Stimulated activated CD8-positive, alpha-beta memory T cell treated with anti-CD3 and anti-CD28 coated beads, Interleukin-2, amount 100 ng/mL, for 1 hour (primary cell): ENCODE measurements around the gene KCNIP4.
"Not testable (repeated sequence)": the region's sequence is repeated elsewhere in the genome, so short reads cannot be mapped to it uniquely, and the experiment has no call there.

Experiments
- DNase-seq, 2 donors: peaks; one replicate each; pipeline ENCODE4 v3.0.0-alpha.2; 2020; ENCODE audit warnings: low read depth in 2 of 2

Gene KCNIP4

DNA sequence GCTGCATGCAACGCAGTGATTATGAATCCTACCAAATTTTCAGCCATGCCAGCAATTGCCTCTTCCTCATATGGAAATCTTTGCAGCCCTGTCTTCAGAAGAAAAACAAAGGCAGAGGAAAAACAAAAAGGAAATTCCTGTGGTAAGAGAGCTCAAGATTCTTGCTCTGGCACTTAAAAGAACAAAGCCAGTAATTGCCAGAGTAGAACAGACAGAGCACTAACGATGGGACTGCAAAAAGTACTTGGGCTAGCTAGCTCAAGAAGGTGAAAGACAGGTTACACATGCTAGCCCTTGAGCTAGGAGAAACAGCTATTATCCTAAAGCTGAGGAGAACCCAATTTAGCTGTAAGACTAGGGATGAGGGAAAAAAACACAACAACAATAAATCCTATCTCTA lies 582.3 kb downstream of the KCNIP4 start:
- no peak for DNase-seq

DNA sequence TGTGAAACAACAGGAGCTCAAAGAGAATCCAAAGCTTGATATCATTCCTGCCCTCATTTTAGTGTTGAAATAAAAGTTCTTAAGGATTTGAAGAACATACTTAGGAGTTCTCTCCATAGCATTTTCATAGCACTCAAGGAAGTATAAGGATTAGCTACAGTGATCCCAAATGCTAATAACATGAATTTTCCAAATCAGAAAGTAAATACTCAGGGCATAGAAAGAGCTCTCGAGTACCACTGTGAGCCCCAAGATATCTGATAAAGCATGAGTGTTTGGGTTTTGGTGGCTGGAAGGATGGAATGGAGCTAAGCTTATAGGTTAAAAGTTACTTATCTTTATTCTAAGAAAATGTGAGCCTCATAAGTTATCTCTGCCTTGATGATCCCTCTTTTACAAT lies 584.9 kb downstream of the KCNIP4 start:
- DNase-seq: no peak

DNA sequence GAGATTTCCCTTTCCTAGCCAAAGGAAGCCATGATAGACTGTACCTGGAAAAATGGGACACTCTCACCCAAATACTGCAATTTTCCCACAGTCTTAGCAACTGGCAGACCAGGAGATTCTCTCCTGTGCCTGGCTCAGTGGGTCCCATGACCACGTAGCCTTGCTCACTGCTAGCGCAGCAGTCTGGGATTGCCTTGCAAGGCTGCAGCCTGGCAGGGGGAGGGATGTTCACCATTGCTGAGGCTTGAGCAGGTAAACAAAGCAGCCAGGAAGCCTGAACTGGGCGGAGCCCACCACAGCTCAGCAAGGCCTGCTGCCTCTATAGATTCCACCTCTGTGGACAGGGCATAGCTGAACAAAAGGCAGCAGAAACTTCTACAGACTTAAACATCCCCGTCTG lies 596.2 kb downstream of the KCNIP4 start:
- DNase-seq: not testable (repeated sequence)

DNA sequence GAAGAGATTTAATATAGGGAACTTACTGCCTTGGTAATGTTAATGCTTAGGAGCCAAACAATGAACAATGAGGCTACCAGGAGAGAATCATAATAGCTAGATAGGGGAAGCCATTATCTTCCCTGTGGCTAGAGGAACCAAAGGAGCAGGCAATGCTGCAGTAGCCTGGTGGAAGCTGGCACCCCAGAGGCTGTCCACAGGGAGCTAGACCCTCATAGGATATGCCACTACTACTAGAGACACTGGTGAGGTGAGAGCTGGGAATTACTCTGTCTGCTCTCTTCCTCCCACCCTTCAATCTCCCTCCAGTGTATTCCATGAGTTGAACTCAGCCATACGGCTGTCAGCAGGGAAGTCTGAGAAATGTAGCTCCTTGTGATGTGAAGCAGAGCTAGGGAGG lies 601.4 kb downstream of the KCNIP4 start:
- no peak for DNase-seq

DNA sequence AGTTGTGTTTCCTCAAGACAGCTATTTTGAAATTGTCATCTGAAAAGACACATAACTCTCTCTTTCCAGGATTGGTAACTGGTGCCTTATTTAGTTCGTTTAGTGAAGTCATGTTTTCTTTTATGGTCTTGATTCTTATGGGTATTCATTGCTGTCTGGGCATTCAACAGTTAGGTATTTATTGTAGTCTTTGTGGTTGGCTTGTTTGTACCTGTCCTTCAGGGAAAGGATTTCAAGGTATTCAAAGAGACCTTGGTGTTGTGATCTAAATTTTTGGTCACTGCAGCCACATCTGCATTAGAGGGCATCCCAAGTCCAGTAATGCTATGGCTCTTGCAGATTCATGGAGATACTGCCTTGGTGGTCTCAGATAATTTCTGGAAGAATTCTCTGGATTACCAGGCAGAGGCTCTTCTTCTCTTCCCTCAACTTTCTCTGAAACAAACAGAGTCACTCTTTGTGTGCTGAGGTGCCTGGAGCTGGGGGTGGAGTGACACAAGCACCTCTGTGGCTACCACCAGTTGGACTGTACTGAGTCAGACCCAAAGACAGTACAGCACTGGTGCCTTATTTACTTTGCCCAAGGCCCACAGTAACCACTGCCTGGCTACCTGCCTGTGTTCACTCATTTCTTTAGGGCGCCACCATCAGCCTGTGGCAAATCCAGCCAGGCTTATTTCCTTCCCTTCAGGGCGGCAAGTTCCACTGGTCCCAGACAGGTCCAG lies 620.4 kb downstream of the KCNIP4 start:
- DNase-seq: no peak

DNA sequence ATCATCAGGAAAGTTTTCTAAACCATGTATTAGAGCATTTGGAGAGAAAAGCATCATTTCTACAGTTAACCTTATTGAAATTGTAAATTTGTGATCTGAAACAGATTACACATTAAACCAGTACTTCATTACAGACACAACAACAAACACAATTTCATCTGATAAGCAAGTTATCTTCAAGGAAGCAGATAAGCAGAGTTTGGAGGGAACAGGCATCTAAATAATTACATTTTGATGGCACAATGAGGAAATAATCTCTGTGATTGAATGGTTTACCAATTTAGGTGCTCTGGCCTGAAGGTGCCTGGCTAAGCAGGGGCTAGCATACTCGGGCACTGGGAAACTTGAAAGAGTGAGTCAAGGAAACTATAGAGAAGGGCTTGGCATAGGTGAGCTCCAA lies 628.5 kb downstream of the KCNIP4 start:
- no peak for DNase-seq

DNA sequence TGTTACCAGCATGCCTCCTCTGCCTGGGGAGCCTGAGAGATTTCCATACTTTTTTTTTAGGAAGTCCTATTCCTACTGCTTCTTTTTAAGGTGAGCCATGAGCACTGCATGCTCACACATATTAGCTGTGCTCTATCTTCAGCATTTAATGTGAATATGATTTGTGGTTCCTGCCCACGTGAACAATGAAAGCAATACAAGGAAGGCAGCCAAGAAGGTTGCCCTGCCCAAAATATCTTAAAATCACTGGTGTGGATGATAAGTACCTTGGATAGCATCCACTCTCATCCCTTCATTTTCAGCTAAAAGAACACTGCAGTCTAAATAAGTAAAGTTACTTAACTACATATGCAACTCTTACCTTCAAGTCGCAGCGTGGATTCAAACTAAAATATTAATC lies 640.9 kb downstream of the KCNIP4 start:
- no peak for DNase-seq

DNA sequence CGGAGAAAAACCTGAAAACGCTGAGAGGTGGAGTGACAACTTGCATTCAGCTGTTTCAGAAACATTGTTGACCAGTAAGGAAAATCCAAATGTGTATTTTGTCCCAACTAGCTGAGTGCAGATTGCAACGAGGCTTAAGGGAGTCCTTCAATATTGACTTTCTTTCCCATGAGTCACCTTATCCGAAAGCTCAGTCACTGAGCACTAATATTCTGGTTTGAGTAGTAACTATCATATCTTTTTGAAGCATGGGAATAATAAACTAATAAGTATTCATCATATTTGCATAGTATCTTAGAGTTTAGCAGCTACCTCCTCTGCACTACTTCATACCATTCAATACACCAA lies 644.1 kb downstream of the KCNIP4 start:
- DNase-seq: no peak

DNA sequence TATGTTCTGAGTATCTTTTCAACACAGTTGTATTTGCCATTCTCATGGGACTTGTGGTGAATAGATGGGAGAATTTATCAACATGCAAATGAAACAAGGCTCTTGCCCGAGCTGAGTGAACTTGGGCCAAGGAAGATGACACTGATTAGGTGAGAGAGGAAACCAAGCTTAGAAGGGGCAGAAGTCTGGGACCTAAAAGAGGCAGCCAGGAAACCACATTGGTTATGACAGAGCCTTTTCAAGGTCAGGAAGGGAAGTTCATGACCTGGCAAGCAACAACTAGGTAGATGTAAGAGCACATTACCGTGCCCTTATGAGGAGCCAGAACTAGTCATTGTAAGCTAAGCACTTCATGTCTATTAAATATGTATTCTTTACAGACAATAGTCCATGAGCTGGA lies 658.0 kb downstream of the KCNIP4 start:
- DNase-seq: no peak

DNA sequence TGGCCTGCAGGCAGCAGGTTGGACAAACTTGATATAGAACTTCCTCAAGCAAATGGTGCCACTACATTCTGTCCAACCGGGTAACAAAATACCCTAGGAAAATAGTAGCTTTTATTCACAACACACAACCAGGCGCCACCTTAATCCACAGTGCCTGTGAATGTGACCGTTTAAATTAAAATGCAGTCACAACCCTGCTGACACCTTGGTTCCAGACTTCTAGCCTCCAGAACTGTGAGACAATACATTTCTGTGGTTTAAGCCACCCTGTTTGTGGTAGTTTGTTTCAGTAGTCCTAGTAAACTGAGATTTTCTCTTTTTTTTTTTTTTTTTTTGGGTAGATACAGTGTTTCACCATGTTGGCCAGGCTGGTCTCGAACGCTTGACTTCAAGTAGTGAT lies 672.5 kb downstream of the KCNIP4 start:
- DNase-seq: no peak

DNA sequence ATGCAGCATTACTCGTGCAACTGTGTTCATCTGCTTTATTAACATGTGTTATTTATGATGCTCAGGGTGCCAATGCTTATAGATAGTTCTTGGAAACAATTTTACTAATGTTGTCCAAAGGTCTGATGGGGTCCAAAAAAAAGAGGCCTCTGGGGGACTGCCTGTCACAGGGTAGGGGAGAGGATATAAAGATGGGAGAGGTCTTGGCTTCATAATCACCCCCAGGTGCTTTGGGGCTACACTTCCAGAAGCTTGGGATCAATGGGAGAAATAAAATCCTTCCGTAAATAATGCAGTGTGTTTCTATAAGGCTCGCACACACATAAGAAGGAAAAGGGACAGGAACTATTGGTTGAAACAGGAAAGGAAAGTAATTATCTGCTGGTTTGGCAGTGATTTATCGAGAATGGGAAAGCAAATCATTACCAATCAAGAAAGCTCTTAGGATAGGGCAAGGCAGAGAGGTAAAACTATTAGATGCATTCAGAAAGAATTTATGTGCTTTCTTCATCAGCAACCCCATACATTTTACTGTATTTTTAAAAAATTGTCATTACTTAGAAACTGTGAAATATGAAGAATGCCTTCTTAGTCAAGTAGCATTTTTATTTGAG lies 677.0 kb downstream of the KCNIP4 start:
- no peak for DNase-seq

DNA sequence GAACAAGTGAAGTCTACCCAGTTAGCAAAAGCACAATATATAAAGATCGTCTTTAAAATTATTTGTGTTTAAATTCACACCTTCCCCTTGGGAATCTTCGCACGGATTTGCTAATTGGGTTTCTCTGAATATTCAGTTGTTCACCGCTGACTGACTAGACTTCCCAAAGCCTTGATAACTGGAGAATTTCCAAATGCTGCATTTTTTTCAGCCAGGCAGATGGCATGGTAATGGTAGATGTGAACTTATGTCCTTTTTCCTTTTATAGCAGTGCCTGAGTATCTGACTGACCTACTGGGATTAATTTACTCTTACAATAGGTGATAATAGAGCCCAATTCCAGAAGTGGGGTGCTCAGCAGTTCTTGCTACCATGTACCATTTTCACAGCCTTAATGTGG lies 700.2 kb downstream of the KCNIP4 start:
- DNase-seq: no peak

DNA sequence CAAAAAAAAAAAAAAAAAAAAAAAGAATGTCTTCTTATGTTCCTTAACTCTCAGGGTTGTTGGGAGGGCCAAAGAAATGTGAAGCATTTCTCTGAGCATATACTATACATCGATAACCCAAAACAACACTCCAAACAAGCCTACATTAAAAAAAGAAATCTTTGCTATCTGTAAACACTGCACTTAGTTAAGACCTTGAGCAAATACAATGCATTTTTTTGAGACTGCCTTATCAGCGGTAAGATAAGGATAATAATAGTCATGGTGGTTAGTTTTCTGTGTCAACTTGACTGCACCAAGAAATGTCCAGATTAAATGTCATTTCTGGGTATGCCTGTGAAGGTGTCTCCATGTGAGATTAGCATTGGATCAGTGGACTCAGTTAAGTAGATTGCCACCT lies 706.4 kb downstream of the KCNIP4 start:
- no peak for DNase-seq

DNA sequence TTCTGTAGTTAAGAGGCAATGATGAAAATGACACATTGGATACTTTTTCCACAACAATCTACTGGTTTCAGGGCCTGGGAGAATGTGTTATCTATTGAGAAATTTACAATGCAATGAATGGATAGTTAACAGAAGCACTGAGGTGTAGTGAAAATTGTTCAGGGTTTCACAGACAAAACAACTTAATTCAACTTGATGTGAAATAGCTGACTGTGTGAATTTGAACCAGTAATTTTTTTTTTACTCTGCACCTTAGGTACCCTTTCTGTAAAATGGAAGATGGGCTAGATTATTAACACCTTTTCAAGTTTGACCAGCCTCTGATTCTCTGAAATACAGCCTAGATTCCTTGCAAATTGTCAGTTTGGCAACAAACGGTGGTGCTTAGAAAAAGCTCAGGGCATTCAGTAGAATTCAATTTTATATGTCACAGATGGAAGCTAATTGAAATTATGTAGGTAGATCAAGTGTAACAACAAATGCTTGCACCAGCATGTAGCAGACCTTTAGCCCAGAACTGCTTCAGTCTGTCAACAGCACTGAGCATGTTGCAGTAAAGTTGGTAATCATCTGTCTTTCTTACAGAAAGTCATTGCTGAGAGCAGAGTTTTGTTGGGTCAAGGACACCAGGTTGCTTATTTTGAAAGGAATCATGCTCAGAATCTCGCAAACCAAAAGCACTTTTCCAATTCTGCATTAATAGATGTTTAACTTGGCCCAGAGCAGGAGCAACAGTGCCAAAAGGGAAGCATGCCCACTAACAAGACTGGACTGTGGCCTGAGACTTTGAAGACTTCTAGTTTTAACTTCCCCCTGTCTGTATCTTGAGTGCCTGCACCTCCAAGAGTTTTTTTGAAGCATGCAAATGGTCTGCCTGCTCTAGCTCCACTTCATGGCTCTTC lies 721.7 kb downstream of the KCNIP4 start:
- DNase-seq: no peak

DNA sequence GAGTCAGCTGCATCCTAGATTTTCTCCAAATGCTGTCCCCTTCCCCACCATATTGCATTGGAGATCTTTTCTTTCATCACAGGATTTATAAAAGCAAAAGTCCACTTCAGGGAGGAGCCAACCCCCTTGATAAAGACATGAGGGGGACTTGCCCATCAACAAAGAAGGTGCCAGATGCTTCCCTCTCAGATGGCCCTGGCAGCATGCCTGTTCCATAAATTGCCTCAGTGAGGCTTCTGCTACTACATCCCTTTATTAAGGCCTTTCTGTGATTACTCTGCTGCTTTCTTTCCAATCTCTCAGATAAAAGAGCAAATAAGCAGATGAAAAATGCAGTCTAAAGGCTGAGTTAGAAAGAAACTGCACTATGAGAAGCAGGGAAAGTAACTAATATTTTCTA lies 736.7 kb downstream of the KCNIP4 start:
- DNase-seq: no peak

DNA sequence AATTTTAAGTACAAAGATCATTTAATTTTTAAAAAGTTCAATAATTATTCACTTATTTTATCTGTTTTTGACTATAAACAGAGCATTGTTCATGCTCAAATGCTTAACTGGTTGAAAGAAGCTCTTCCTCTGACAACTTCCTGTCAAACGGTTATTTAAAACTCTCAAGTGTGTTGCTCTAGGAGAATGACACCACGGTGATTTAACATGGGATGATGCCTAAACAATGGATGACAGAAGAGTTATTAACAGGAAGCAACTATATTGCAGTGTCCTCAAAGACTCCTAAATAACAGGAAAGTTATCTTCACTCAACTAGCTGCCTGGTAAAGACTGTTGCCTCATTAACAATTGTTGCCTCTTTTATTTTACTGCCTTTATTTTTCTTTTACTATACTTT lies 738.7 kb downstream of the KCNIP4 start:
- DNase-seq: no peak

DNA sequence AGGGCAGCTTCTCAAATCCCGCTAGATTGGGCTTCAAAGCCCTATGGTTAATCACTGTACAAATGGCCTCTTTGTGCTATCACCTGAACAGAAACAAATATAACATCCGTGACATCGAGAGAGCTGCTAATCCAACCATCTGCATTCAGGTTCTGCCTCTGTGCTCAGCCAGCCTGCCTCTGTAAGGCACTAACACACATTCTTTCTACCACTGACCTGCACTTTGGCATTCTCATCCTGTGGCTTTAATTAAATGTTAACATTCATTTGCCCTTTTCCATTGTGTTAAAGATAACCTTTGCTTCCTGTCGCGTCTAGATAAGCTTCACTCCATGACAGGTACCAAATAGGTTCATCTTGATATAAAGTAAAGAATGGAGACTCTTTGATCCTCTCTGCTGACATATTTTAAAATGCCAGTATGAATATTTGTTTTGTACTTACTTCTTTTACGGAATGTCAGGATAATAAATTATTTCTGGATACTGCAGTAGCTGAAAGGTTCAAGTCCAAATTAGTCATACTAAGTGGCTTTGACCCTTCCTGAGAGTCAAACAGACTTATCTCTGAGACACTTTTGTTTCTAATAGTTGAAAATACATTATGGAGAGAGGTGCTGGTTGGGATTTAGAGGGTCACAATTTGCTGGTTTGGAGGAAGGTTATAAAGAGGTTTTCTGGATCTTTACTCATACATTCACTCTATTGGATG lies 742.6 kb downstream of the KCNIP4 start:
- no peak for DNase-seq

DNA sequence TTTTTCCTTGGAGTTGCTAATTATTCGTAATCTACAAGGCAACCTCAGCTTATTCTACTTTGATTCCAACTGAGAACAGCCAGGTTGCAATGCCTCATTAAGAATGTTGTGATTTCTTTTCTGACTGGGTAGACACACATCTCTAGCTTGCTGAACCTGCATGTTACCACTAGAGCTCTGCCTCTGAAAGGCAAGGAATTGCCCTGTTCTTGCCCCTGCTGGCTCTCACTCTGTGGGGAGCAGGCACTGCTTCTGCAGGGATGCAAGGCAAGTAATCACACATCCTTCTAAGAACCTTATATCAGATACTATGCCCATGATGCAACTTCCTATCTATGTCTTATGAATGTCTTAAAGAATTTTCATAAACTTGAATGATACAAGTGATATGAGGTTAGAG lies 745.2 kb downstream of the KCNIP4 start:
- no peak for DNase-seq

DNA sequence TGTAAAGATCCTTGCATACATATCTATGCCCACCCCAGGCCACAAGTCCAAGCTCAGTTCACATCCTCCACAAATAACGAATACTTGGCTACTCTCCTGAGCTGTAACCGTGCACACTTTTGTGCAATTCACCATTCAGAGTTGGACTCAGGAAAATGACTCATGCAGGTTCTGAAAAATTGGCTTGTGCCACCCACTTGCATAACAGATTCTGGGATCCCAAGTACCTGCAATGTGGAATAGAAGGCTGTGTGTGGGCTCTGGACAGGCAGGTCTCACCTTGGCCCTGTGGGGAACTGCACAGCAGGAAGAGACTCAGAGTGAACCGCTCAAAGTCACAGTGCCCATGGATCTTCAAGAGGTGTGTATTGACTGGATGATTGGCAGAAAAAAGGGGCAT lies 745.6 kb downstream of the KCNIP4 start:
- no peak for DNase-seq

DNA sequence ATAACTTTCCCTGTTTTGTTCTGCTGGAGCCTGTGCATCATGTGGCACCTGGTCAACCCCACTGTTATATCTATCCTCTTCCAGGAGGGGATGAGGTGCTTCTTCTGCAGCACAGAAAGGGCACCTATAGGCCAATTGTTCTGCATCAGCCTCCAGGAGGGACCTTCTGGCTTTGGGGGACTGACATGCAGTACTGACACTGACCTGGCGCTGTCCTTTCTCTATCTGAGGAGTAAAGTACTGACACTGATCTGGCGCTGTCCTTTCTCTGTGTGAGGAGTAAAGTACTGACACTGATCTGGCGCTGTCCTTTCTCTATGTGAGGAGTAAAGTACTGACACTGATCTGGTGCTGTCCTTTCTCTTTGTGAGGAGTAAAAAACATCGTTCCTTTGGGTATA lies 749.9 kb downstream of the KCNIP4 start:
- DNase-seq: no peak

DNA sequence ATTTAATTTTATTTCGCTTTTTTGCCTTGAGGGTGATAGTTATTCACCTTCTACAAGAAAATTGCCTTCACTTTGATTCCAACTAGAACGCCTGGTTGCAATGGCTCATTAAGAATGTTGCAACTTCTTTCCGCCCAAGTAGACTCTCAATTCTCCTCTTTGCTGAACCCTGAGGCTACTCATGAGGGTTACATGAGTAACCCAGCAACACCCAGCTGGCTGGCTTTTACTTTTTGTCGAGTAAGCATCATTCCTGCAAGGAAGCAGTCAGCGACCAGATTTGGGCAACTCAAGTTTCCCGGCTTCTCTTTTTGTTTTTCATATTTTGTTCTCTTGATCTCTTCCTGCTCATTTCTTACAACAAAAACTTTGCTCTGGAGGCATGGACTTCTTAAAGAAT lies 752.9 kb downstream of the KCNIP4 start:
- DNase-seq: no peak

DNA sequence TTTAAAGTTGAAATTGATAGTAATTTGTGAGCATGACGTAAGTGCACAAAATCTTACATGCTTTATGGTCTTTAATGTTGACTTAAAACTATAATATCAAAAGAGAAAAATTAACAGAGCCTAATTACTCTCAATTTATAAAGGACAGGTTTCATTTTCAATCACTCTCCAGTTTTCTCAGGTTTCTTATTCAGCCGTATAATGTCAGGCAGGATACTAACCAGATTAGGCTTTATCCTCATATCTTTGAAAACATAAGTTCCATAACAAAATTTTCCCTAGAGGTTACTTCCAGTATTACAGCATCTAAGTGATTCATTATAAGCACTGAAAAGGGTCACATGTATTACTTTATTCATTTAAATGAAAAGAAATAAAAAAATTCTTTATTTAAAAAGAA lies 756.2 kb downstream of the KCNIP4 start:
- no peak for DNase-seq
